Medulla oblongata (tissue), 1 donor: Measurements from ENCODE around the gene PREB.

ENCODE experiments used
- DNase-seq: peaks from one replicate; pipeline ENCODE4 v3.0.0-alpha.2; 2015; ENCODE audit errors: extremely low spot score

PREB gene

GRCh38 chr2:27082773-27083409 is 51.5 kb downstream of the PREB start:
- no peak for DNase-seq

GRCh38 chr2:27081984-27082772 is 52.3 kb downstream of the PREB start:
- no peak for DNase-seq
